DMS153 (cell line): Measurements from ENCODE around the gene GINM1.

ENCODE experiments used
- DNase-seq: peaks from one replicate; lab custom pipeline; 2025; lab: John Stamatoyannopoulos, UW

GINM1 gene

GRCh38 chr6:149600508-149600907 lies 34.3 kb downstream of the GINM1 start:
- no peak for DNase-seq

DNA sequence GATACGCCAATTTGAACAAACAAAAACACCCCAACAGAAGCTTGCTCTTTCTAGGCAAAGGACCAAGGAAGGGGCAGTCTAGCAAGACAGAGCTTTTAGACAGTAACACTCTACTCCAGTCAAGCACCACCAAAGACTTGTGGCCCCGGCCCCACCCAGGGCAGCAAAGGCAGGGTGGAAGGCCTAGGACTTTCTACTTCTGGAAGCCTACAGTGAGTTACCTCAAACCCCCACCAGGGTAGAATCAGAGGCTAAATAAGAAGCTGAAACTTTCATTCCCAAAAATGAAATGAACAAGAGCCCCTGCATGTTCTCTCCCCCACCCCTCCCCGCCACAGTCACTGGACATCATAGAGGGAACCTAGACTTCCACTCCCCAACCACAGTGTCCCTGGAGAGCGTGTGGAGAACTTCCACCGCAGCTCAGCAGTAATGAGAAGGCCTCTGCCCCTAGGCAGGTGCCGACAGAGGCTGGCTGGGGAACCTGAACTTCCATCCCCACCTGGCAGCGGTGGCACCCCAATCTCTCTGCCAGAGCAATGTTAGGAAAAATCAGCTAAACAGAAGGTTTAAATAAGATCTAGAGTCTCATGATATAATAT lies 42.3 kb downstream of the GINM1 start:
- DNase-seq, result no peak

DNA sequence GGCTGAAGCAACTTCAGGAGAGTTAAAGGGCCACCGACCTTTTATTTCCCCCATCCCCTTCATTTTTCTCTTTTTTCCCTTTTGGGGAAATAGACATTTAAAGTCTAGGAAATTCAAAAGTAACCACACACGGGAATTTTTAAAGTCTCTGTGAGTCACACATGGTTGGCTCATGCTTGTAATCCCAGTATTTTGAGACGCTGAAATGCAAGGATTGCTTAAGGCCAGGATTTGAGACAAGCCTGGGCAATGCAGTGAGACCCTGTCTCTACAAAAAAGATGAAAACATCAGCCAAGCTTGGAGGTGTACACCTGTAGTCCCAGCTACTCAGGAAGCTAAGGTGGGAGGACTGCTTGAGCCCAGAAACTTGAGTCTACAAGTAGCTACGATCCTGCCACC lies 48.2 kb downstream of the GINM1 start:
- no peak for DNase-seq

GRCh38 chr6:149615805-149616204 lies 49.6 kb downstream of the GINM1 start:
- DNase-seq, result no peak

DNA sequence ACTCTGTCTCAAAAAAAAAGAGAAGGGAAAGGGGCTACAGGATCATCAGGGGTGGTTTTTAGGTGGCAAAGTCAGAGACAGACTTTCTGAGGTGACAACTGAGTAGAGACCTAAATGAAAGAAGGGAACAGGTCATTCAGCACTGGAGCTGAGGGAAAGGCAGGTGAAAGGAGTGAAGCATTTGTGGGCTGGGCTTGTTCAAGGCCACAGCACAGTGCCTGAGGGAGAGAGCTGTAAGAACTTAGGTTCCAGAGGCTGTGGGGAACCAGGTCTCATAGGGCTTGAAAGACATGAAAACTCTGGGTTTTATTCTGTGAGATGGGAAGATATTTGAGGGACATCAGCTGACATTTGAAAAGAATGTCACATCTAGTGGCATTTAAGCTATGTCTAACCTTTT lies 61.5 kb downstream of the GINM1 start:
- DNase-seq, result no peak

DNA sequence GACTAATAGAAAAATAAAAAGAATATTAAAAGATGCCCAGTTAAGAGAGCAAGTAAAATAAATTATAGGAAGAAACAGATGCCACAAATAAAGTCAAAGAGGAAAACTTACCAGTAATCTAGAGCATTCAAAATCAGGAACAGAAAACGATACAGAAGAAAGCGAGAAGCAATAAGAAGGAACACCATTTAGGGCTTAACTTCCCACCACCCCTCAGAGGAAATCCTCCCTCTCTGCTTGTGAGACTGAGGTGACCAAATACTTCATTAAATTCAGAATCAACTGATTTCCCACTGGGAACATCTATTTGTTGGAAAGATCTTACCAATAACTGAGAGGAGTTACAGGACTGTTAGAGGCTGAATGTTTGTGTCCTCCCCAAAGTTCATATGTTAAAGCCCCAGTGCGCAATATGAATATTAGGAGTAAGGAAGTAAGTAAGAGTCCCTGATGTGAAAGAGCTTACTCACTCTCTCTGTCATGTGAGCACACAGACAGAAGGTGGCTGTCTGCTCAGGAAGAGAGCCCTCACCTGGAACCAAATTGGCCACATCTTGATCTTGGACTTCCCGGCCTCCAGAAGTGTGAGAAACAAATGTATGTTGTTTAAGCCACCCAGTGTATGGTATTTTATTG lies 62.8 kb downstream of the GINM1 start:
- no peak for DNase-seq

DNA sequence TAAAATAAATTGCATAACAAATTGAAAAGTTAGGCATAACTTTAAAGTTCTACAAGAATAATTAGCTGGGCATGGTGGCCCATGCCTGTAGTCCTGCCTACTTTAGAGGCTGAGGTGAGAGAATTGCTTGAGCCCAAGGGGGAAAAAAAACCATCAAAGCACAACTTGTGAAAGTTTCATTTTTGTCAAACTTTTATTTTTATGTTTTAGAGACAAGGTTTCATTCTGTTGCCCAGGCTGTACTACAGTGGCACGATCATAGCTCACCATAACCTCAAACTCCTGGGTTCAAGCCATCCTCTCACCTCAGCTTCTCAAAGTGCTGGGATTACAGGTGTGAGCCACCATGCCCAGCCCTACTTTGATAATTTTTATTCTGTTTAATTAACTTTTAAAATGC lies 68.1 kb downstream of the GINM1 start:
- no peak for DNase-seq

GRCh38 chr6:149636124-149636523 lies 69.9 kb downstream of the GINM1 start:
- no peak for DNase-seq
